NOMO-1 (cell line): ENCODE data around the gene ISCA2.

Experiments
- DNase-seq, 2 experiments: peaks; one replicate each; lab custom pipeline; 2025; ENCODE audit not compliant: unreplicated experiment in 2 of 2; lab: John Stamatoyannopoulos, UW

Gene ISCA2

GRCh38 chr14:74507085-74507484 is 13.5 kb downstream of the ISCA2 start:
- DNase-seq: no peak

- no peak for DNase-seq
These were observed 14.3 kb downstream of the ISCA2 start for GRCh38 chr14:74507840-74508239.

GRCh38 chr14:74508292-74508731 is 14.7 kb downstream of the ISCA2 start:
- no peak for DNase-seq

- DNase-seq: no peak
These were observed 15.4 kb downstream of the ISCA2 start for GRCh38 chr14:74508844-74509428.

- DNase-seq: no peak
These were observed 16.1 kb downstream of the ISCA2 start for GRCh38 chr14:74509587-74510222.

- DNase-seq: no peak
These were observed 16.8 kb downstream of the ISCA2 start for GRCh38 chr14:74510223-74510931.

- DNase-seq: no peak
These were observed 17.4 kb downstream of the ISCA2 start for GRCh38 chr14:74510959-74511409.

- no peak for DNase-seq
These were observed 18.6 kb downstream of the ISCA2 start for GRCh38 chr14:74511966-74512830.

GRCh38 chr14:74514471-74514941 is 20.9 kb downstream of the ISCA2 start:
- DNase-seq: peak; percentile 36 to 63

- no peak for DNase-seq
These were observed 22.4 kb downstream of the ISCA2 start for GRCh38 chr14:74515891-74516412.

GRCh38 chr14:74516451-74517160 is 23.0 kb downstream of the ISCA2 start:
- no peak for DNase-seq

- DNase-seq: no peak
These were observed 24.2 kb downstream of the ISCA2 start for GRCh38 chr14:74517731-74518130.

GRCh38 chr14:74518221-74518620 is 24.7 kb downstream of the ISCA2 start:
- no peak for DNase-seq

GRCh38 chr14:74519316-74520074 is 25.9 kb downstream of the ISCA2 start:
- DNase-seq: no peak

- no peak for DNase-seq
These were observed 28.2 kb downstream of the ISCA2 start for GRCh38 chr14:74521756-74522155.

GRCh38 chr14:74522740-74523139 is 29.2 kb downstream of the ISCA2 start:
- DNase-seq: no peak

- no peak for DNase-seq
These were observed 30.7 kb downstream of the ISCA2 start for GRCh38 chr14:74524076-74524811.

GRCh38 chr14:74524812-74525135 is 31.2 kb downstream of the ISCA2 start:
- no peak for DNase-seq

GRCh38 chr14:74525361-74525851 is 31.8 kb downstream of the ISCA2 start:
- peak; percentile 2 to 61 for DNase-seq
